GM19438 (cell line): ENCODE data around the gene LYSET.
"Not testable (repeated sequence)": the region's sequence is repeated elsewhere in the genome, so short reads cannot be mapped to it uniquely, and the experiment has no call there.

Experiments
- ATAC-seq: cut with Tn5 transposase; IDR thresholded peaks from one replicate; pipeline ENCODE4 v1.9.1; 2021; ENCODE audit warnings: low read depth; ENCODE audit not compliant: unreplicated experiment

Gene LYSET

DNA sequence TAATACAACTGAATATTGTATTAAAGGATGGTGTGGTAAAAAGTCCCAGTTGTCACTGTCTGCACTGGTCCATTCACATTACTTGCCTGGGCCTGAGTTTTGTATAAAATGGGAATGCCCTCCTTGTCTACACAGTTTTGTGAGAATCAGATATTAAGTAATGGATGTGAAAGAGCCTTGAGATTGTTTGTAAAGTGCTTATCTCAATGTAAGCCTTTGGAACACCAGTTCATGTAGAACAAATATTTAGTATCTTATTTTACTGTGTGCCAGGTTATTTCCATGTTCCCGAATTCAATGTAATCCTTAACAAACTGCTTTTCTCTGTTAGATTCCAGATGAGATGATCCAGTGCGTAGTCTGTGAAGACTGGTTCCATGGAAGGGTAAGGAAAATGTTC, 29.5 kb downstream of the LYSET start:
- no peak for ATAC-seq

DNA sequence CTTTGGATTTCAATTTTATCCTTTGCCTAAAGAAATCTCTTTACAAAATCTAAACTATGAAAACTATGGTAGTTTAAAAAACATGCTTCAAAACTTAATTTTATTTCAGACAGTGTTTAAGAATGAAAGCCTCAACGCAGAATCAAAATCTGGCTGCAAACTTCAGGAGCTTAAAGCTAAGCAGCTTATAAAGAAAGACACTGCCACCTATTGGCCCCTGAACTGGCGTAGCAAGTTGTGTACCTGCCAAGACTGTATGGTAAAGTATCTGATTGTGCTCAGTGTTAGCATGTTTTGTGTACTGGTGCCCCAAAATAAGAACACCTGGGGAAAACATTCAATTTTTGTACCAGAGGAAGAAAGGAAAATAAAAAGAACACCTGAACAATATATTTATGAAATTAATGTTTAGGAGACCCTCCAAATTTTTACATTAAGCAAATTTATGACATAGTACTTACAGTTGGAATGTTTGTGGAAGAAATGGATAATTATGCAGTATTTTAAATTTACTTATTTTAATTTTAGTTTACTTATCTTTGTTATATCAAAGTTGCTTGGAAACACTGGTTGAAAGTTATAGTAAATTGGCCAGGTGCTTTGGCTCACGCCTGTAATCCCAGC, 34.1 kb downstream of the LYSET start:
- ATAC-seq = no peak

GRCh38 chr14:93220509-93220908, 35.4 kb downstream of the LYSET start:
- ATAC-seq = no peak

GRCh38 chr14:93223565-93223964, 38.4 kb downstream of the LYSET start:
- ATAC-seq = no peak

- ATAC-seq = no peak
Observed at GRCh38 chr14:93228550-93228949, 43.4 kb downstream of the LYSET start.

DNA sequence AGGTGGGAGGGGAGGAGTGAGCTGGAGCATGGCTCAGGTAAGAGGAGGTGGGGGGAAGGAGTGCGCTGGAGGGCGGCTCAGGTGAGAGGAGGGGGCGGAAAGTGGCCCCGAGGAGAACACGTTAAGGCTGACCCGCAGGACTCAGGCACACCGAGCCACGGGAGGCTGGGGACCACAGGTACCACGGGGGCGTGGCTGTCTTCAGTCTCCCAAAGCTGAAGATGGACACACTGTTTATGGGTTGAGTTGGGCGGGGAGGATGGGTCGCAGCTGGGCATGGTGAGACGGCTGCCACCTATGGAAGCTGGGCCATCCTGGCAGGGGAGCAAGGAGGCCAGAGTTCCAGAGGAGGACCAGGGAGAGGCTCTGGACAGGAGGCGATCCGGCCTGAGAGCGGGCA, 45.4 kb downstream of the LYSET start:
- ATAC-seq = no peak

DNA sequence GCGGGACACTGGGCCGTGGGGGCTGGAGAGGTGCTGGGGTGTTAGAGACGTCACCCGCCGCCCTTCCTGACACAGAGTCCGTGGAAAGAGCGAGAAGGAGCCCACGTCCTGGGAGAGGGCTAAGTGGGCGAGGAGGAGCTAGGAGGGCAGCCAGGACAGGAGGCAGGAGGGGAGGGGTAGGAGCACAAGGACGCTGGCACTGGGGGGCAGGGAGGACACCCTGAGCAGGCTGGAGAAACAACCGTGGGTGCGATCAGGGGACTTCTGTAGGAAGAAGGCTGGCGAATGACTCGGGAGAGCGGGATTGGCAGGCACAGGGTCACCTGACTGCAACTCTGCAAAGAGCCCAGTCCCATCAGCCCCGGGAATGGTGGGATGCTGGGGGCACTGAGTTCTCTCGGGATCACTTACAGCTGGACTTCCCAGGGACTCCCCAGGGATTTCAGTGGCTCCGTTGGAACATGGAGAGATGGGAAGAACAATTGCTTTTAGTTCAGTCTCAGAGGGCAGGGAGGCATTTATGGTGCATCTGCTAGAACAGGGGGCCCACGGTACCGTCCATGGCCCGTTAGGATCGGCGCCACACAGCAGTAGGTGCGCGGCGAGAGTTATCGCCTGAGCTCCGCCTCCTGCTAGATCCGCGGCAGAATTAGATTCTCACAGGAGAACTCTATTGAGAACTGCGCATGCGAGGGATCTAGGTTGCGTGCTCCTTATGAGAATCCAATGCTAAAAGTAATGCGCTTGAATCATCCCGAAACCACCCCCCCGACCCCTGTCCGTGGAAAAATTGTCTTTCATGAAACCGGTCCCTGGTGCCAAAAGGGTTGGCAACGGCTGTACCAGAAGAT, 46.2 kb downstream of the LYSET start:
- ATAC-seq = no peak

- ATAC-seq = no peak
Observed at GRCh38 chr14:93232159-93232558, 47.0 kb downstream of the LYSET start.

GRCh38 chr14:93233078-93233477, 48.0 kb downstream of the LYSET start:
- ATAC-seq = not testable (repeated sequence)

DNA sequence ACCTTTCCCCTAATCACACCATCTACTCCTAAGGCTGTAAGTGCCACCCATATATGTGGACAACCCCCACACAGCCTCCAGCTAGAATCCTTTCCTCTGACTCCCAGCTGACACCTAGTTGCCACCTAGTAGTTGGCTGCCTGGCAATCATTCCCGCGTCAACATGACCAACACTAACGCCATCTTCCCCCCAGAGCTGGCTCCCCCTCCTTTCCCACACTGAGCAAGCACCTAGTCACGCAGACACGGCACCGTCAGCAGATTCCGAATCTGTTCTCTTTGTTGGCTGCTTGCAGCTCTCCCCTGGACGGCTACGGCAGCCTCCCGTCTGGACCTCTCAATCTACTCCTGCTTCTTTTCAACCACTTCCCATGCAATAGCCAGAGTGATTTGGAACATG, 49.7 kb downstream of the LYSET start:
- no peak for ATAC-seq
